Liver (tissue), 9 donors: ENCODE results near the gene ZNF45. TPM values are rescaled to one million over a fixed set of nuclear protein-coding genes. Genes with fewer than 3 reads are reported as not detected.
A peak's percentile ranks its signal among the peaks of the same experiment; 100 is the strongest.

Source experiments
- DNase-seq: peaks from one replicate; pipeline ENCODE4 v3.0.0-alpha.2; 2017; ENCODE audit warnings: low spot score
- H3K27ac ChIP-seq, 2 donors: one replicate each; pipeline ENCODE4 v1.7.0; 2013; ENCODE audit warnings: inconsistent platforms in 2 of 2, low read length in 2 of 2, control low read depth in 1 of 2, low read depth in 1 of 2, mild to moderate bottlenecking in 1 of 2
- H3K27me3 ChIP-seq, 4 donors: one replicate each; pipeline versions ENCODE4 v1.6.1 to v1.7.0; 2013; ENCODE audit warnings: low read length in 3 of 4, inconsistent platforms in 1 of 4, mild to moderate bottlenecking in 1 of 4, moderate library complexity in 1 of 4; ENCODE audit not compliant: control insufficient read depth in 4 of 4, insufficient read depth in 4 of 4
- H3K36me3 ChIP-seq, 4 donors: one replicate each; pipeline versions ENCODE4 v1.6.1 to v1.7.0; 2013; ENCODE audit warnings: low read length in 3 of 4, mild to moderate bottlenecking in 3 of 4, low read depth in 1 of 4, moderate library complexity in 1 of 4; ENCODE audit not compliant: control insufficient read depth in 4 of 4, insufficient read depth in 3 of 4
- H3K4me1 ChIP-seq, 4 donors: one replicate each; pipeline versions ENCODE4 v1.6.1 to v1.7.0; 2013; ENCODE audit warnings: low read length in 3 of 4, mild to moderate bottlenecking in 3 of 4, moderate library complexity in 1 of 4; ENCODE audit not compliant: control insufficient read depth in 4 of 4, insufficient read depth in 4 of 4
- H3K4me3 ChIP-seq, 3 donors: one replicate each; pipeline versions ENCODE4 v1.6.1 to v1.7.0; 2013; ENCODE audit warnings: low read length in 3 of 3, control low read depth in 1 of 3, low read depth in 1 of 3, mild to moderate bottlenecking in 1 of 3
- H3K9ac ChIP-seq, 2 donors: one replicate each; pipeline ENCODE4 v1.7.0; 2013; ENCODE audit warnings: low read length in 2 of 2, mild to moderate bottlenecking in 2 of 2, moderate library complexity in 2 of 2, control low read depth in 1 of 2, low read depth in 1 of 2
- H3K9me3 ChIP-seq, 4 donors: one replicate each; pipeline versions ENCODE4 v1.6.1 to v1.7.0; 2013; ENCODE audit warnings: low read length in 3 of 4; ENCODE audit not compliant: control insufficient read depth in 4 of 4
- FOXA1 ChIP-seq: IDR thresholded peaks from 2 replicates; pipeline ENCODE4 v1.6.1; 2016; ENCODE audit warnings: antibody characterized with exemption
- FOXA2 ChIP-seq: IDR thresholded peaks from 2 replicates; pipeline ENCODE4 v1.6.1; 2016; ENCODE audit warnings: antibody characterized with exemption
- GABPA ChIP-seq, 2 donors: IDR thresholded peaks in 1 of 2; conservative IDR thresholded peaks in 1 of 2; 2 replicates each; pipeline ENCODE4 v1.6.1; 2016; ENCODE audit warnings: antibody characterized with exemption in 2 of 2, mild to moderate bottlenecking in 1 of 2, moderate library complexity in 1 of 2
- HNF4A ChIP-seq, 2 donors: conservative IDR thresholded peaks; 2 replicates each; pipeline ENCODE4 v1.6.1; 2016; ENCODE audit warnings: antibody characterized with exemption in 2 of 2, mild to moderate bottlenecking in 2 of 2
- JUND ChIP-seq, 2 donors: IDR thresholded peaks; 2 replicates each; pipeline ENCODE4 v1.6.1; 2016; ENCODE audit warnings: antibody characterized with exemption in 2 of 2
- RAD21 ChIP-seq, 2 donors: IDR thresholded peaks; 2 replicates each; pipeline ENCODE4 v1.6.1; 2016; ENCODE audit warnings: antibody characterized with exemption in 2 of 2, mild to moderate bottlenecking in 2 of 2
- REST ChIP-seq: IDR thresholded peaks from 2 replicates; pipeline ENCODE4 v1.6.1; 2016; ENCODE audit warnings: antibody characterized with exemption, mild to moderate bottlenecking
- RXRA ChIP-seq, 2 donors: IDR thresholded peaks; 2 replicates each; pipeline ENCODE4 v1.6.1; 2017 to 2018; ENCODE audit warnings: antibody characterized with exemption in 2 of 2, mild to moderate bottlenecking in 1 of 2
- SP1 ChIP-seq: IDR thresholded peaks from 2 replicates; pipeline ENCODE4 v1.6.1; 2018; ENCODE audit warnings: antibody characterized with exemption, mild to moderate bottlenecking
- YY1 ChIP-seq: IDR thresholded peaks from 2 replicates; pipeline ENCODE4 v1.6.1; 2016; ENCODE audit warnings: antibody characterized with exemption, mild to moderate bottlenecking
- WGBS: extraction: QIAGEN DNeasy Blood & Tissue Kit; methylation state at CpG from one replicate; pipeline ENCODE4 v1.1.7; 2013; 5-methylcytosine and 5-hydroxymethylcytosine counted together
- polyA plus RNA-seq, 2 donors: library from polyadenylated mRNA; stranded (reverse) in 1 of 2; unstranded in 1 of 2; fragments of 200-250 nt in 1 of 2; fragments of >200 nt in 1 of 2; fragmentation: Nextera tagmentation in 1 of 2; extraction: Ambion mirVana in 1 of 2; gene quantifications; one replicate each; pipeline versions ENCODE4 v1.2.1 to v1.2.3, GENCODE V29; 2013 to 2015
- total RNA-seq, 2 donors: library from RNA; depleted of rRNA; stranded (reverse); fragments of >200 nt; gene quantifications; one replicate each; pipeline ENCODE4 v1.2.3, GENCODE V29; 2014
- donor health status: healthy.
- donor health status: healthy.
- donor health status: healthy.
- donor health status: healthy.
- donor health status: healthy.

Gene ZNF45
- total and polyA plus RNA-seq, 4 donors, result 1.5 to 11.1 (median 4.3) TPM

- Histone ChIP-seq H3K9me3 (peaks cover 30 to 69% (median 59%) of the 10 kb centered on the region in 4 donors), H3K4me3 (peak overlapping the region in 2 of 3 donors; percentile 18 to 49), H3K9ac (no peak overlapping the region), H3K4me1 (peaks cover 0 to 11% (median 5%) of the 10 kb centered on the region in 4 donors), H3K36me3 (no peaks in the 10 kb centered on the region), H3K27ac (no peak overlapping the region), H3K27me3 (no peaks in the 10 kb centered on the region)
- no peak for DNase-seq
- TF ChIP-seq FOXA2 (no peak), GABPA (IDR thresholded peaks at IDR 0.05 in 1 of 2, conservative IDR thresholded peaks at IDR 0.05 in 1 of 2) (no peak), FOXA1 (no peak)
- WGBS, result 96% methylated on average over 5 of the region's 5 CpGs
Measured at GRCh38 chr19:43905897-43906296, 29.2 kb downstream of the ZNF45 start.

GRCh38 chr19:43902399-43902798, 32.7 kb downstream of the ZNF45 start:
- WGBS, result 91% methylated on average over 4 of the region's 4 CpGs
- Histone ChIP-seq H3K4me1 (peaks cover 0 to 12% (median 5%) of the 10 kb centered on the region in 4 donors), H3K4me3 (peak overlapping the region; percentile 57 to 96 (median 74)), H3K27ac (no peak overlapping the region), H3K27me3 (no peaks in the 10 kb centered on the region), H3K36me3 (peaks cover 0 to 4% (median 0%) of the 10 kb centered on the region in 4 donors), H3K9me3 (peaks cover 28 to 61% (median 41%) of the 10 kb centered on the region in 4 donors), H3K9ac (no peak overlapping the region)
- TF ChIP-seq RAD21 (IDR thresholded peaks at IDR 0.05) (no peak), JUND (IDR thresholded peaks at IDR 0.05) (no peak), FOXA1 (no peak), SP1 (no peak), GABPA (IDR thresholded peaks at IDR 0.05 in 1 of 2, conservative IDR thresholded peaks at IDR 0.05 in 1 of 2) (no peak), HNF4A (conservative IDR thresholded peaks at IDR 0.05) (no peak), RXRA (IDR thresholded peaks at IDR 0.05) (no peak)
- DNase-seq, result no peak

GRCh38 chr19:43901395-43902390, 33.4 kb downstream of the ZNF45 start:
- Histone ChIP-seq H3K9me3 (peaks cover 24 to 61% (median 41%) of the 10 kb centered on the region in 4 donors), H3K27ac (no peak overlapping the region), H3K36me3 (peaks cover 0 to 5% (median 0%) of the 10 kb centered on the region in 4 donors), H3K27me3 (no peaks in the 10 kb centered on the region), H3K4me3 (peak overlapping the region; percentile 57 to 96 (median 74)), H3K9ac (no peak overlapping the region), H3K4me1 (peaks cover 0 to 12% (median 5%) of the 10 kb centered on the region in 4 donors)
- 13% methylated on average over 39 of the region's 39 CpGs for WGBS
- TF ChIP-seq REST (no peak), YY1 (peak; percentile 97), GABPA (IDR thresholded peaks at IDR 0.05 in 1 of 2, conservative IDR thresholded peaks at IDR 0.05 in 1 of 2) (peak; percentile 52 to 94)
- DNase-seq, result peak; percentile 80
